ENCODE results near the gene CALML5.

Gene CALML5

GRCh38 chr10:5504146-5505072 is 5.0 kb upstream of the CALML5 start:
- H3F3A ChIP-seq (ENCODE audit: control insufficient read depth, insufficient read depth), result no peaks in the 10 kb centered on the region
- H3K27me3 ChIP-seq (ENCODE audit: control insufficient read depth, low read length), result peaks cover 27% of the 10 kb centered on the region
- no peaks in the 10 kb centered on the region for H3K9me2 ChIP-seq (replicated peaks; ENCODE audit: control insufficient read depth, low read length)
- H3K9me3 ChIP-seq (ENCODE audit: control insufficient read depth, insufficient read depth, low read length), result no peaks in the 10 kb centered on the region
- TF ChIP-seq EZH2phosphoT487 (IDR thresholded peaks at IDR 0.05; ENCODE audit: borderline replicate concordance, low read length), result no peak
- TF ChIP-seq, protein P1, sequence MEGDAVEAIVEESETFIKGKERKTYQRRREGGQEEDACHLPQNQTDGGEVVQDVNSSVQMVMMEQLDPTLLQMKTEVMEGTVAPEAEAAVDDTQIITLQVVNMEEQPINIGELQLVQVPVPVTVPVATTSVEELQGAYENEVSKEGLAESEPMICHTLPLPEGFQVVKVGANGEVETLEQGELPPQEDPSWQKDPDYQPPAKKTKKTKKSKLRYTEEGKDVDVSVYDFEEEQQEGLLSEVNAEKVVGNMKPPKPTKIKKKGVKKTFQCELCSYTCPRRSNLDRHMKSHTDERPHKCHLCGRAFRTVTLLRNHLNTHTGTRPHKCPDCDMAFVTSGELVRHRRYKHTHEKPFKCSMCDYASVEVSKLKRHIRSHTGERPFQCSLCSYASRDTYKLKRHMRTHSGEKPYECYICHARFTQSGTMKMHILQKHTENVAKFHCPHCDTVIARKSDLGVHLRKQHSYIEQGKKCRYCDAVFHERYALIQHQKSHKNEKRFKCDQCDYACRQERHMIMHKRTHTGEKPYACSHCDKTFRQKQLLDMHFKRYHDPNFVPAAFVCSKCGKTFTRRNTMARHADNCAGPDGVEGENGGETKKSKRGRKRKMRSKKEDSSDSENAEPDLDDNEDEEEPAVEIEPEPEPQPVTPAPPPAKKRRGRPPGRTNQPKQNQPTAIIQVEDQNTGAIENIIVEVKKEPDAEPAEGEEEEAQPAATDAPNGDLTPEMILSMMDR (IDR thresholded peaks at IDR 0.05; ENCODE audit: low read depth, low read length, poor library complexity, severe bottlenecking), result no peak
- no peak overlapping the region for H3K4me2 ChIP-seq (ENCODE audit: low read length)
- H3K4me1 ChIP-seq (ENCODE audit: control insufficient read depth, low read length), result no peaks in the 10 kb centered on the region
- no peaks in the 10 kb centered on the region for H4K20me1 ChIP-seq (ENCODE audit: control insufficient read depth, insufficient read depth, low read depth, low read length)
- no peak overlapping the region for H3K27ac ChIP-seq (ENCODE audit: low read depth, low read length)
- no peak overlapping the region for H3K4me3 ChIP-seq (ENCODE audit: low read length)
- no peaks in the 10 kb centered on the region for H3K79me2 ChIP-seq (ENCODE audit: control insufficient read depth, low read length)
- no peaks in the 10 kb centered on the region for H3K36me3 ChIP-seq (ENCODE audit: control insufficient read depth, low read length)

DNA sequence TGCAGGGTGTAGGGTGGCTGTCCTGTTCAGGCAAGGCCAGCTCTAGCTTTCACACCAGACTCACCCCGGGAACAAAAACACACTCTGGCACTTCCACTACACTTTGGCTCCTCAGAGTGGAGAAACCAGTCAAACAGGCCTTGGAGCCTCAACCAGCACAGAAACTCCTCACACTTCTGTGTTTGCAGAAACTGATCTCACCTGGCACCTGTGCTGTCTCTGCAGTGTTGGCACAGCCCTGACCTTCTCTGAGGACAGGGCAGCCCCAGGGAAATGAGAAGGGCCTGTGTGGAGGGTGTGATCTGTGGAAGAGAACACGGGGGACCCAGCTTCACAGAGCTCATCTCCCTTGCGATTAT is 4.1 kb upstream of the CALML5 start:
- H3F3A ChIP-seq (ENCODE audit: control insufficient read depth, insufficient read depth), result no peaks in the 10 kb centered on the region
- H3K27ac ChIP-seq (ENCODE audit: low read depth, low read length), result no peak overlapping the region
- peaks cover 27% of the 10 kb centered on the region for H3K27me3 ChIP-seq (ENCODE audit: control insufficient read depth, low read length)
- H4K20me1 ChIP-seq (ENCODE audit: control insufficient read depth, insufficient read depth, low read depth, low read length), result no peaks in the 10 kb centered on the region
- no peaks in the 10 kb centered on the region for H3K9me3 ChIP-seq (ENCODE audit: control insufficient read depth, insufficient read depth, low read length)
- no peaks in the 10 kb centered on the region for H3K36me3 ChIP-seq (ENCODE audit: control insufficient read depth, low read length)
- H3K9me2 ChIP-seq (replicated peaks; ENCODE audit: control insufficient read depth, low read length), result no peaks in the 10 kb centered on the region
- H3K4me1 ChIP-seq (ENCODE audit: control insufficient read depth, low read length), result no peaks in the 10 kb centered on the region
- H3K4me2 ChIP-seq (ENCODE audit: low read length), result no peak overlapping the region
- H3K79me2 ChIP-seq (ENCODE audit: control insufficient read depth, low read length), result no peaks in the 10 kb centered on the region
- no peak overlapping the region for H3K4me3 ChIP-seq (ENCODE audit: low read length)
- no peak for TF ChIP-seq EZH2phosphoT487 (IDR thresholded peaks at IDR 0.05; ENCODE audit: borderline replicate concordance, low read length)
- TF ChIP-seq, protein P1 (IDR thresholded peaks at IDR 0.05; ENCODE audit: low read depth, low read length, poor library complexity, severe bottlenecking), result no peak

DNA sequence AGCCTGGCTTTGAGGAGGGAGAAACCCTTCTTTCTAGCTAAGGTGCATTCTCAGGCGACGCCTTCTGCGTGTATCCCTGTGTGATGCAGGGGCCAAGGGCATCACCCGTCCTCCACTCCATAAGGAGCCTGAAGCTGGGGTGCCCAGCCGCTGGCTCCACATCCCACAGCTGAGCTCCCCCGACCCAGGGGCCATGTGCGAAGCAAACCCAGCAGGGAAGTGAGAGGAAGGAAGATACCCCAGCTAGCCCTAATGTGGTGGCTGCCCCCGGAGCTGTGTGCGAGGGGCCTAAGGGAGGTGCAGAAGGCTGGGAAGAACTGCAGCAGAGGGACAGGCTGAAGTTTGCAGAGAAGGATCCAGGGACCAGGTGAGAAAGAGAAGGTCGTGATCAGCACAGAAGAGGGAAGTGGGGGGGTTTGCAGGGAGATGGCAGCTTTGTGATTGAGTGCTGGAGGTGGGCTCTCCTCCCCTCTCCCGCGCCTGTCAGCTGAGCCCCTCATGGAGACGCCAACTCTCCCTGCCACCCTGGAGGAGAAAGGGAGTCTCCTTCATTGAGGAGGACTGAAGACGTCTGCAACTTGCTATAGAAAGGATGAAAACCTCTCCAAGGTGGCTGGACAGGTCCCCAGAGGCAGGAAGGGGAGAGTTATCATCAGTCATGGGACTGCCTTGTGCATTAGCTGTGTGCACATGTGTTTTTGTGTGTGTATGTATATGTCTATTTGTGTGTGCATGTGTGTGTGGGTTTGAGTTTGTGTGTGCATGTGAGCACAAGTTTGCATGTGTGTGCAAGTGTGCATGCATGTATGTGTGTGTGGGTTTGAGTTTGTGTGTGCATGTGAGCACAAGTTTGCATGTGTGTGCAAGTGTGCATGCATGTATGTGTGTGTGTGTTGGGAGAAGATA is 3.5 kb upstream of the CALML5 start:
- Histone ChIP-seq H3K9me2 (replicated peaks; ENCODE audit: control insufficient read depth, low read length) (no peaks in the 10 kb centered on the region), H3K4me1 (ENCODE audit: control insufficient read depth, low read length) (no peaks in the 10 kb centered on the region), H3K4me2 (ENCODE audit: low read length) (no peak overlapping the region), H3K27ac (ENCODE audit: low read depth, low read length) (no peak overlapping the region), H3K4me3 (ENCODE audit: low read length) (no peak overlapping the region), H3K36me3 (ENCODE audit: control insufficient read depth, low read length) (no peaks in the 10 kb centered on the region), H3F3A (ENCODE audit: control insufficient read depth, insufficient read depth) (no peaks in the 10 kb centered on the region), H4K20me1 (ENCODE audit: control insufficient read depth, insufficient read depth, low read depth, low read length) (no peaks in the 10 kb centered on the region), H3K79me2 (ENCODE audit: control insufficient read depth, low read length) (no peaks in the 10 kb centered on the region), H3K9me3 (ENCODE audit: control insufficient read depth, insufficient read depth, low read length) (no peaks in the 10 kb centered on the region), H3K27me3 (ENCODE audit: control insufficient read depth, low read length) (peaks cover 27% of the 10 kb centered on the region)
- TF ChIP-seq, protein P1 (IDR thresholded peaks at IDR 0.05; ENCODE audit: low read depth, low read length, poor library complexity, severe bottlenecking), result no peak
- TF ChIP-seq EZH2phosphoT487 (IDR thresholded peaks at IDR 0.05; ENCODE audit: borderline replicate concordance, low read length), result no peak
